K562 (cell line): ENCODE measurements around the gene EXOSC9. TPM values are rescaled to one million over a fixed set of nuclear protein-coding genes. Genes with fewer than 3 reads are reported as not detected.

Experiments
- ATAC-seq: fragments of 200-7000 bp; cut with Tn5 transposase; 3 replicates; pipeline ENCODE4 v1.9.1; 2020; ENCODE audit warnings: moderate library complexity
- BruUV-seq: library from RNA; stranded (reverse); fragments of 400-500 nt; replicated peaks from 2 replicates; lab custom pipeline; 2021; lab: Mats Ljungman, UMichigan
- CTCF ChIA-PET: fragments of 300-600 bp; formaldehyde crosslinking; extraction: SDS; loops from one replicate; lab custom pipeline; 2021; ENCODE audit warnings: low intra/inter-chr PET ratio; lab: Yijun Ruan, JAX
- POLR2A ChIA-PET: fragments of 300-600, 350-650 bp; sonication (Branson Sonifier 250); formaldehyde crosslinking; extraction: SDS; loops from one replicate; lab custom pipeline; 2021; ENCODE audit warnings: antibody characterized with exemption, inconsistent platforms; lab: Yijun Ruan, JAX
- DNase-seq, 4 experiments: peaks; one replicate each; pipeline versions ENCODE4 v3.0.0 to v3.0.0-alpha.2; 2011 to 2018; ENCODE audit warnings: low spot score in 3 of 4, mixed read lengths in 3 of 4; ENCODE audit errors: extremely low read depth in 1 of 4
- FAIRE-seq: peaks from 2 replicates; lab custom pipeline; 2011; peaks lifted over from hg19 to GRCh38; lab: Jason Lieb, UNC
- H2AFZ ChIP-seq: 2 replicates; pipeline ENCODE4 v1.6.0; 2011; ENCODE audit warnings: low read depth, low read length, control low read depth, inconsistent platforms
- H3K27ac ChIP-seq: fragments of 200-600 bp; 3 replicates; pipeline ENCODE4 v1.8.0; 2011; ENCODE audit warnings: low read depth, mild to moderate bottlenecking, control low read depth, inconsistent platforms, low read length, moderate library complexity, mixed read lengths; ENCODE audit errors: extremely low read depth
- H3K27me3 ChIP-seq, 2 experiments: fragments of 300-600 bp in 1 of 2; 2 replicates in 1 of 2; 3 replicates in 1 of 2; pipeline versions ENCODE4 v1.6.0 to v1.8.0; 2011; ENCODE audit warnings: inconsistent platforms in 2 of 2, low read length in 2 of 2, mild to moderate bottlenecking in 1 of 2, mixed read lengths in 1 of 2, moderate library complexity in 1 of 2; ENCODE audit not compliant: control insufficient read depth in 2 of 2, insufficient read depth in 2 of 2
- H3K36me3 ChIP-seq: fragments of 300-600 bp; 3 replicates; pipeline ENCODE4 v1.8.0; 2011; ENCODE audit warnings: mild to moderate bottlenecking, low read length, inconsistent platforms; ENCODE audit not compliant: control insufficient read depth, insufficient read depth
- H3K4me1 ChIP-seq, 2 experiments: fragments of 200-600 bp in 1 of 2; replicated peaks in 1 of 2; 2 replicates in 1 of 2; 3 replicates in 1 of 2; pipeline versions ENCODE4 v1.5.1 to v1.8.0; 2011; ENCODE audit warnings: inconsistent platforms in 2 of 2, low read length in 2 of 2, mild to moderate bottlenecking in 1 of 2, mixed read lengths in 1 of 2, moderate library complexity in 1 of 2; ENCODE audit not compliant: control insufficient read depth in 2 of 2, insufficient read depth in 2 of 2
- H3K4me2 ChIP-seq: 2 replicates; pipeline ENCODE4 v1.6.1; 2011; ENCODE audit warnings: low read length, control low read depth, inconsistent platforms, mixed read lengths; ENCODE audit not compliant: insufficient read depth
- H3K4me3 ChIP-seq: fragments of 200-600 bp; sonication (generic), shearing (Covaris generic); 2 replicates; pipeline ENCODE4 v1.5.1; 2016; ENCODE audit warnings: control low read depth, inconsistent platforms
- H3K79me2 ChIP-seq: fragments of 200-600 bp; 3 replicates; pipeline ENCODE4 v1.8.0; 2011; ENCODE audit warnings: low read length, inconsistent platforms; ENCODE audit not compliant: control insufficient read depth, insufficient read depth
- H3K9ac ChIP-seq, 2 experiments: 2 replicates each; pipeline versions ENCODE4 v1.6.0 to v1.6.1; 2011; ENCODE audit warnings: low read depth in 2 of 2, low read length in 2 of 2, control low read depth in 1 of 2, inconsistent platforms in 1 of 2, mild to moderate bottlenecking in 1 of 2, mixed read lengths in 1 of 2; ENCODE audit not compliant: insufficient read depth in 1 of 2
- H3K9me1 ChIP-seq: one replicate; pipeline ENCODE4 v1.6.0; 2011; ENCODE audit warnings: inconsistent platforms, mild to moderate bottlenecking, low read length, moderate library complexity; ENCODE audit not compliant: control insufficient read depth, insufficient read depth
- H3K9me3 ChIP-seq: replicated peaks from 2 replicates; pipeline ENCODE4 v1.5.1; 2011; ENCODE audit warnings: low read depth, low read length, inconsistent platforms; ENCODE audit not compliant: control insufficient read depth, insufficient read depth
- H4K20me1 ChIP-seq: replicated peaks from 2 replicates; pipeline ENCODE4 v1.6.1; 2011; ENCODE audit warnings: low read length, inconsistent platforms, mixed read lengths; ENCODE audit not compliant: control insufficient read depth, insufficient read depth
- CBFA2T3 ChIP-seq: fragments of 450-650 bp; IDR thresholded peaks from 2 replicates; pipeline ENCODE4 v1.6.1; 2017
- ETS2 ChIP-seq: IDR thresholded peaks from 2 replicates; pipeline ENCODE4 v1.6.1; 2016; ENCODE audit warnings: borderline replicate concordance, missing genetic modification characterization, mild to moderate bottlenecking, moderate library complexity, missing compliant biosample characterization; ENCODE audit not compliant: poor library complexity, severe bottlenecking
- POLR2AphosphoS2 ChIP-seq: IDR thresholded peaks from 2 replicates; pipeline ENCODE4 v1.6.1; 2012; ENCODE audit warnings: low read length, improper control_type of control experiment
- SMARCA5 ChIP-seq: fragments of 450-650 bp; IDR thresholded peaks from 2 replicates; pipeline ENCODE4 v1.6.1; 2016
- SRSF7 ChIP-seq: fragments of 200-400 bp; formaldehyde crosslinking; optimal IDR thresholded peaks from 2 replicates; pipeline ENCODE3; 2017; ENCODE audit warnings: mild to moderate bottlenecking, low read depth, low read length
- XRCC4 ChIP-seq: IDR thresholded peaks from one replicate; pipeline ENCODE4 v1.6.1; 2011; ENCODE audit not compliant: insufficient read depth, insufficient read length; ENCODE audit errors: extremely low read depth
- ZC3H8 ChIP-seq: fragments of 450-650 bp; IDR thresholded peaks from 2 replicates; pipeline ENCODE4 v1.6.1; 2017
- ZNF217 ChIP-seq: sonication (generic); formaldehyde crosslinking; IDR thresholded peaks from 2 replicates; pipeline ENCODE4 v1.8.0; 2022; ENCODE audit warnings: mild to moderate bottlenecking, missing genetic modification reagents
- ZNF830 ChIP-seq: fragments of 250-450 bp; sonication (Bioruptor Pico); IDR thresholded peaks from 2 replicates; pipeline ENCODE4 v1.5.0; 2021; ENCODE audit warnings: mild to moderate bottlenecking
- WGBS: fragments of 100-300 bp; shearing (Covaris generic); methylation state at CpG from one replicate; pipeline ENCODE4 v1.1.6; 2016; ENCODE audit warnings: low coverage, mixed read lengths; ENCODE audit not compliant: insufficient coverage; ENCODE audit errors: missing lambda C conversion rate; 5-methylcytosine and 5-hydroxymethylcytosine counted together
- in situ Hi-C: fragments of 300-500 bp; cut with MboI; formaldehyde crosslinking; loops from 4 replicates; pipeline ENCODE4 v1.15.0; 2018; ENCODE audit warnings: inconsistent platforms, mixed read lengths
- intact Hi-C: fragments of 100-400 bp; cut with micrococcal nuclease; formaldehyde crosslinking; loops from 2 replicates; pipeline ENCODE4 v1.14.2; 2022
- polyA plus RNA-seq, 8 experiments: library from polyadenylated mRNA; depleted of rRNA in 4 of 8; stranded (reverse) in 5 of 8; unstranded in 3 of 8; fragments of >200 nt; fragmentation: Nextera tagmentation in 2 of 8; fragmentation: Illumina TruSeq in 1 of 8; extraction: Ambion mirVana in 2 of 8; extraction: Trizol in 1 of 8; gene quantifications; 2 replicates each; pipeline versions ENCODE4 v1.2.1 to v1.2.3, GENCODE V29; 2011 to 2014; ENCODE audit warnings: inconsistent platforms in 1 of 8, missing spikeins in 1 of 8
- total RNA-seq, 7 experiments: library from RNA; depleted of rRNA in 6 of 7; stranded (reverse); fragments of >200 nt in 6 of 7; fragmentation: Illumina TruSeq in 2 of 7; extraction: Trizol in 2 of 7; gene quantifications; 2 replicates each; pipeline versions ENCODE4 v1.2.1 to v1.2.3, GENCODE V29; 2011 to 2021; ENCODE audit warnings: low replicate concordance in 1 of 7
- TF ChIP-seq, protein P1 (sequence below): fragments of 150-350 bp; conservative IDR thresholded peaks from 2 replicates; pipeline ENCODE4 v1.6.1; 2014; ENCODE audit warnings: low read length
- TF ChIP-seq, protein P2 (sequence below): sonication (generic); formaldehyde crosslinking; IDR thresholded peaks from 2 replicates; pipeline ENCODE4 v1.9.0; 2022; ENCODE audit warnings: mild to moderate bottlenecking, missing genetic modification reagents
- TF ChIP-seq, protein P3 (sequence below): fragments of 200-400 bp; formaldehyde crosslinking; IDR thresholded peaks from 2 replicates; pipeline ENCODE4 v1.6.1; 2017; ENCODE audit warnings: mild to moderate bottlenecking, low read depth, low read length, moderate library complexity

The EXOSC9 gene
- total and polyA plus RNA-seq, 9 of the 15 experiments (the other 6 are each of a cell fraction or from before 2014, with no cell fraction given) = 64.7 to 166 (median 115) TPM

DNA sequence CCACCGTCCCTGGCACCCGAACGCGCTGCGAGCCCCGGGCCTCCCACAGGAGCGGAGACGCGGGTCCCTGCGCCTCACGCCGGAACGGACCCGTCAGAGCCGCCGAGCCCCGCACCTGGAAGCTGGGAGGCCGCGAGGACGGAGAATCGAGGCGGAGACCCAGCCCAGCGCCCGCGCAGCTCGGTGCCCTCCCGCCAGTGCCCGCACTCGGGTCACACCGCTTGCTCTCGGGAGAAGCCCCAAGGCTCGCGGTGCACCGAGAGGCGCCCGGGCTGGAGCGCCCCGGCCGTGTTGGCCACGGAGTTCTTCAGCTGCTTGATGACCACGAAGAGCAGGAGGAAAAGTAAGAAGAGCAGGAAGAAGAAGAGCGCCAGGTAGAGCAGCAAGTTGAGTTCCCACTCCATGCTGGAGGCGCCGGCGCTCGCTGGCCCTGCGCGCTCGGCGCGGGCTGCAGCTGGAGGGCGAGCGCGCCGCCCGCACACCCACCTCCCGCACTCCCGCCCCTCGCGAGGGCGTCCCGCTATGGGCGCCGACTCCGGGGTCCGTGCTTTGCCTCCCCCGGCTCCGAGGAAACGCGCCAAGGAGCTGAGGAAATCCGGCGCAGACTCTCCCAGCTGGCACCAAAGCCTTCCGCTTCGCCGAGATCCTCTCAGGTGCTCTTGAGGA is 36.3 kb upstream of the EXOSC9 start, which contains the start of gene SMIM43:
Gene SMIM43 (minus strand): TSS at position 463 of the 666 bp plus-strand sequence. CDS start 59 bp downstream, at position 404.
- Histone ChIP-seq H3K27ac (no peak within 1 kb of the TSS), H3K4me3 (no peak within 1 kb of the TSS), H4K20me1 (no peaks in the 10 kb centered on the region), H3K36me3 (no peaks in the 10 kb centered on the region), H3K9me1 (no peaks in the 10 kb centered on the region), H3K4me2 (no peak within 1 kb of the TSS), H3K4me1 (peaks cover 0 to 10% of the 10 kb centered on the region in 2 experiments; a peak in 2 of 5 replicates), H3K79me2 (no peaks in the 10 kb centered on the region)
- no peak for ATAC-seq
- FAIRE-seq = no peak
- POLR2A ChIA-PET = interaction anchor here (0.7 to 1.0 kb wide), 2 partner anchors 13 to 53 kb away, joined by 4 to 5 read pairs; no protein-coding TSS in a partner anchor
- in situ Hi-C loops = no loop called here
- 20% methylated on average over 48 of the region's 75 CpGs for WGBS
- no peak for TF ChIP-seq XRCC4
- no peak for TF ChIP-seq ZNF217 (CRISPR knock-in tag)
- TF ChIP-seq, protein P1, sequence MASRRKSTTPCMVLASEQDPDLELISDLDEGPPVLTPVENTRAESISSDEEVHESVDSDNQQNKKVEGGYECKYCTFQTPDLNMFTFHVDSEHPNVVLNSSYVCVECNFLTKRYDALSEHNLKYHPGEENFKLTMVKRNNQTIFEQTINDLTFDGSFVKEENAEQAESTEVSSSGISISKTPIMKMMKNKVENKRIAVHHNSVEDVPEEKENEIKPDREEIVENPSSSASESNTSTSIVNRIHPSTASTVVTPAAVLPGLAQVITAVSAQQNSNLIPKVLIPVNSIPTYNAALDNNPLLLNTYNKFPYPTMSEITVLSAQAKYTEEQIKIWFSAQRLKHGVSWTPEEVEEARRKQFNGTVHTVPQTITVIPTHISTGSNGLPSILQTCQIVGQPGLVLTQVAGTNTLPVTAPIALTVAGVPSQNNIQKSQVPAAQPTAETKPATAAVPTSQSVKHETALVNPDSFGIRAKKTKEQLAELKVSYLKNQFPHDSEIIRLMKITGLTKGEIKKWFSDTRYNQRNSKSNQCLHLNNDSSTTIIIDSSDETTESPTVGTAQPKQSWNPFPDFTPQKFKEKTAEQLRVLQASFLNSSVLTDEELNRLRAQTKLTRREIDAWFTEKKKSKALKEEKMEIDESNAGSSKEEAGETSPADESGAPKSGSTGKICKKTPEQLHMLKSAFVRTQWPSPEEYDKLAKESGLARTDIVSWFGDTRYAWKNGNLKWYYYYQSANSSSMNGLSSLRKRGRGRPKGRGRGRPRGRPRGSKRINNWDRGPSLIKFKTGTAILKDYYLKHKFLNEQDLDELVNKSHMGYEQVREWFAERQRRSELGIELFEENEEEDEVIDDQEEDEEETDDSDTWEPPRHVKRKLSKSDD = no peak
- TF ChIP-seq CBFA2T3 = no peak
- no peak for TF ChIP-seq POLR2AphosphoS2
- TF ChIP-seq ZNF830 = no peak
- TF ChIP-seq SMARCA5 = no peak
- no peak for TF ChIP-seq ZC3H8
- TF ChIP-seq, protein P2, sequence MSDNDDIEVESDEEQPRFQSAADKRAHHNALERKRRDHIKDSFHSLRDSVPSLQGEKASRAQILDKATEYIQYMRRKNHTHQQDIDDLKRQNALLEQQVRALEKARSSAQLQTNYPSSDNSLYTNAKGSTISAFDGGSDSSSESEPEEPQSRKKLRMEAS (CRISPR knock-in tag) = no peak
- TF ChIP-seq, protein P3, sequence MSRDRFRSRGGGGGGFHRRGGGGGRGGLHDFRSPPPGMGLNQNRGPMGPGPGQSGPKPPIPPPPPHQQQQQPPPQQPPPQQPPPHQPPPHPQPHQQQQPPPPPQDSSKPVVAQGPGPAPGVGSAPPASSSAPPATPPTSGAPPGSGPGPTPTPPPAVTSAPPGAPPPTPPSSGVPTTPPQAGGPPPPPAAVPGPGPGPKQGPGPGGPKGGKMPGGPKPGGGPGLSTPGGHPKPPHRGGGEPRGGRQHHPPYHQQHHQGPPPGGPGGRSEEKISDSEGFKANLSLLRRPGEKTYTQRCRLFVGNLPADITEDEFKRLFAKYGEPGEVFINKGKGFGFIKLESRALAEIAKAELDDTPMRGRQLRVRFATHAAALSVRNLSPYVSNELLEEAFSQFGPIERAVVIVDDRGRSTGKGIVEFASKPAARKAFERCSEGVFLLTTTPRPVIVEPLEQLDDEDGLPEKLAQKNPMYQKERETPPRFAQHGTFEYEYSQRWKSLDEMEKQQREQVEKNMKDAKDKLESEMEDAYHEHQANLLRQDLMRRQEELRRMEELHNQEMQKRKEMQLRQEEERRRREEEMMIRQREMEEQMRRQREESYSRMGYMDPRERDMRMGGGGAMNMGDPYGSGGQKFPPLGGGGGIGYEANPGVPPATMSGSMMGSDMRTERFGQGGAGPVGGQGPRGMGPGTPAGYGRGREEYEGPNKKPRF = no peak
- TF ChIP-seq SRSF7 = no peak
- TF ChIP-seq ETS2 (tag) = no peak
- TF ChIP-seq, all 486 proteins: peak for 0
- intact Hi-C loops = no loop called here
- Histone ChIP-seq H3K27me3 (peaks cover 41 to 49% of the 10 kb centered on the region in 2 experiments), H3K9ac (no peak within 1 kb of the TSS), H2AFZ (0 out of 2 replicates have a peak within 1 kb of the TSS, but pooled peaks have one; percentile 8), H3K9me3 (no peaks in the 10 kb centered on the region)
- CTCF ChIA-PET = no interaction called here
- DNase-seq = no peak
- BruUV-seq = no TSS peak
